Fibroblast of skin of right biceps (primary cell): Measurements from ENCODE around the gene PITPNM3.

Experiments
- DNase-seq: peaks from one replicate; pipeline ENCODE4 v3.0.0-alpha.2; 2013

Gene PITPNM3

DNA sequence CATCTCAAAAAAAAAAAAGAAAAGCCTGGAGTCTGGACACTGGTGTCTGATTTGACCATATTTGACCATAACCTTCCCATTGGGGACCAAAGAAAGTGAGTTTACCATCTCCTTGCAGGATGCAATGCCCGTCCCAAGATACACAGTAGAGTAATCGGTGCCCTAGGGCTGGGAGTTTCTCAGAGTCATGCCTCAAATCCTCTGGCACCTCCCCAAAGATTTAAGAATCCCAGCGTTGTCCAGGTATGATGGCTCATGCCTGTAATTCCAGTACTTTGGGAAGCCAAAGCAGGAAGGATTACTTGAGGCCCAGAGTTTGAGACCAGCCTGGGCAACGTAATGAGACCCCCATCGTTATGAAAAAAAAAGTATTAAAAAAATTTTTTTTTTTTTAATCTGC, 5.0 kb downstream of the PITPNM3 start:
- no peak for DNase-seq

- DNase-seq: no peak
These were observed 6.8 kb downstream of the PITPNM3 start for GRCh38 chr17:6549384-6550036.

DNA sequence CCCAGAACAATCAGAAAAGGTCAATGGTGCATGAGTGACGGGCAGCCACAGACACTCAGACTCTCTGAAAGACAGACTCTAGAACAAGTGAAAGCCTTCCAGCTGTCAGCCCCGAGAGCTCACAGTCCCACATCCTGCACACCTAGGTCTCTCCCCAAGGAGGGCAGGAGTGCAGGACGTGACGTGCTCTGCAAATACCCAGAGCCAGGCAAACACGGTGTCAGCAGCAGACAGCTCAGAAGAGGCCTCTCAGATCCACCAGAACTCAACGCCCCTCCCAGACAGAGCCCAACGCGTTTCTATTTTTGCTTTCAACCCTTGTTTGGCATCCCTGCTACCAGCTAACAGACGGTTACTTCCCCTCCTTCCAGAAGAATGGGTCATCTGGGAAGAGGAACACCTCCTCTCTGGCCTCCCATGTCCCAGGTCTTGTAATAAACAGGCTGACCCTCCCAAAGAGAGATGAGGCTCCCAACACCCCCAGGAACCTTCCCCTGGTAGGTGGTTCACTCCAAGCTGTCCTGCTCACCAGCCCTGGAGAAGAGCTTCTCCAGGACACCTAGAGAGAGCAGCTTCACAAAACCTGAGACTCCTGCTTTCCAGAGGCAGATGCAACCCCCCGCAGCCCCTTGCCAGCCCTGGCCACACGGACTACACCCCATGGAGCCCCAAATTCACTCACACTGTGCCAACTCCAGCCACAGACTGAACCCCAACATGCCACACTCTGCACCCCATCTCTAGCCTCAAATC, 7.6 kb downstream of the PITPNM3 start:
- DNase-seq: no peak

DNA sequence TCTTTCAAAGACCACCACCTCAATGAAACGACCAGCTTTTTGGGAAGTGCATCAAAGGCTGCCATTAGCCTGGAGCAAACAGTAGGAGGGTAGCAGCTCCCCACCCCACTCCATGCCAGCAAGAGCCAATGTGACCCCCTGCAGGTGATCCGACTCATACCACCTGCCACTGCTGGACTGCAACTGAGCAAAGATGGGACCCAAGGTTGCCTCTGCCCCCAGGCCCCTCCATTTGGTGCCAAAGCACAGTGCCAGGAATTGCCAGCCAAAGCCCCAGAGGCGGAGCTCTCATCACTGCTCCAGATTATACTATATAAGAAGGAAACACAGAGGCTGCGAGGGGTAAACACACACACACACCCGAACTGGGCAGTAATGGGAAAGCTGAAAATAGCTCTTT, 8.3 kb downstream of the PITPNM3 start:
- DNase-seq: no peak

DNA sequence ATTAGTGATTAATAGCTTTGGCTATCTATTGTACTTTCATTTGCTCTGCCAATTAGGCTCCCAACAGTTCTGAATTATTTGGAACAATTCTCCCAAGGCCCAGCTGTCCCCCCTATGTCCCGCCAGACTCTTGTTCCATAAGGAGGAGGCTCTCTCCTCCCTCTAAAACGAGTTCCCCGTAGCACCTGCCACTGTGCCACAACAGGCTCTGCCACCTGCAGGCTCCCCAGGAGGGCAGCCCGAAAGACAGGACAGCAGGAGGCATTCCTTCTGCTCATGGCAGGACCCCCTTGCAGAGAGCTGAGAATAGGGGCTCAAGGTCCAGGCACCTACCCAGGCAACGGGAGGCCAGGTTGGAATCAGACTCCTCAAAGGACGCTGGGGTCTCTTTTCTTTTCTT, 9.0 kb downstream of the PITPNM3 start:
- DNase-seq: no peak

- DNase-seq: peak; percentile 45
These were observed 10.2 kb downstream of the PITPNM3 start for GRCh38 chr17:6546069-6546718.

DNA sequence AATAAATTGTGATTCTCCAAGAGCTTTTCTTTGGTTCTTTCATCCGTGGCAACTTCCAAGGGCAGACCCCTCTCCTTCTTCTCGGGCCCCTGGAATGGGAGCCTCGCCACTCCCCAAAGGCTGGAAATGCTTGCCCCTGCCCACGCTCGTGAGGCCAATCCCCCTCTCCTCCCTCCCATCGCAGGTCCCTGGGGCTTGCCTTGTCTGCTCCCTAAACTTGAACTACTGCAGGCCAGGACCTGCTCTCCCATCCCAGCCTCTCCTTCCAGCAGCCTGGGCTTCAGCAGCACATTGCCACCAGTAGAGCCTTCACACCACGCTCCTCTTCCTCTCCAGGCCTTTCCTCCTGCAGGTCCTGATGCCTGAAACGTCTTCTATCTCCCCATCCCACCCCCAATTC, 11.1 kb downstream of the PITPNM3 start:
- DNase-seq: no peak

DNA sequence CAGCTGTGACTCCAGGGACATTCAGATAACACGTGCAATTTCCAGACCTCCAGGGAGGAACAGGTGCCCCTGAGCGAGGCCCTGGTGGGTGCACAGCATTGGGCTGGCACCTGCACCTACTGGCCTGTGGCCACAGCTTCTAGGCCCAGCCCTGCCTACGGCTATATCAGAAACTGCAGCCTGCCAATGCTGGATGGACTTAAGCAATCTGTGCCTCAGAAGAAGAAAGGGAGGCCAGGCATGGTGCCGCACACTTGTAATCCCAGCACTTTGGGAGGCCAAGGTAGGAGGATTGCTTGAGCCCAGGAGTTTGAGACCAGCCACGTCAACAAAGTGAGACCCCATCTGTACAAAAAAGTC, 12.4 kb downstream of the PITPNM3 start:
- no peak for DNase-seq

GRCh38 chr17:6543079-6544010, 13.0 kb downstream of the PITPNM3 start:
- no peak for DNase-seq

DNA sequence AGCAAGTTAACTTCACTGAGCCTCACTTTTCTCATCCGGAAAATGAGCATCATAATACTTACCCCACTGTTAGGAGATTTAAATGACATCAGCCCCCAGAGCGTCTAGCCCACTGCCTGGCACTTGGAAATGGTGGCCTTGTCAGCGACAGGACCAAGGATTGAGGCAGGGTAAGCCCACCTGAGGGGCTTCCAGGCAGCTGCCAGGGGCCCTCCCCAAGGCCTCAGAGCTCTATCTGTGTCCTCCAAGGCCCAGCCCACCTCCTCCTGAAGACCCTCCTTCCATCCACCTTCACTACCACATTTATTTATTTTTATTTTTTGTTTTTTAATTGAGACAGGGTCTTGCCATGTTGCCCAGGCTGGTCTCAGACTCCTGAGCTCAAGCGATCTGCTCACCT, 13.8 kb downstream of the PITPNM3 start:
- DNase-seq: no peak

- DNase-seq: no peak
These were observed 14.5 kb downstream of the PITPNM3 start for GRCh38 chr17:6541886-6542285.

DNA sequence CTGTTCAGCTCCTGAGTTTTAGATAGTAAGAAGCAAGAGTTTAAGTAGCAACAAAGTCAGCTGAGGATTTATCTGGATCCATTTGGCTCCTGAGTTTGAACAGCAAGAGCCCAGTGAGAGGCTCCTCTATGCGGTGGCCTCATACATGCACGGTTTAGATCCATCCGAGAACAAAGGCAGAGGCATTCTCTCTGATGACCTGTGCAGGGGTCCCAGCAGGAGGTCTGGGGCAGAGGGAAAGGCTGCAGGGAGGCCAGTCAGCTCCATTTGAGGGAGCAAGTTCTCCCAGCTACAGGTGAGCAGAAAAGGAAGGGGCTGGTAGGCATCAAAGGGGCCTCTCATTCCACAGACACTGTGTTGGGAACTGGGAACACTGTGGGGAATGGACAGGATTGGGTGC, 16.5 kb downstream of the PITPNM3 start:
- no peak for DNase-seq

DNA sequence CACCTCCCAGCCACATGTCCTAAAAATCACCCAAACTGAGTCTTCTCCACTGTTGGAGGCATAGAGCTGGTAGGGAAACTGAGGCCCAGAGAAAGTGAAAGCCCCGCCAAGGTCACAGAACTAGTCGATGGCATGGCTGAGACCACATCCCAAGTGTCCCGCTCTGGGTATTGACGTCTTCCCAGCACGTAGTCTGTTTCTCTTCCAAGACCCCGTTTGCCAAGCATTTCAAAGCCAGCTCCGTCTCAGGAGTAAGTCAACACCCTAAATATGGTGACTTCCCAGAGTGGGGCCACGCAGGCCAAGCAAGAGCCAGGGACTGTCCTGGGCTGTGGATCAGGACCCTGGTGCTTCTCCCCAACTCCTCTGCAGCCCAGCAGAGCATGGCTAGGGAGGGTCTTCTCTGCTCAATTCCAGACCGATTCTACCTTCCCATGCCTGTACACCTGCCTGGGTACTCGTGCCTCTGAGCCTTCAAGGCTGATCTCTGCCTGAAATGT, 19.7 kb downstream of the PITPNM3 start:
- no peak for DNase-seq

DNA sequence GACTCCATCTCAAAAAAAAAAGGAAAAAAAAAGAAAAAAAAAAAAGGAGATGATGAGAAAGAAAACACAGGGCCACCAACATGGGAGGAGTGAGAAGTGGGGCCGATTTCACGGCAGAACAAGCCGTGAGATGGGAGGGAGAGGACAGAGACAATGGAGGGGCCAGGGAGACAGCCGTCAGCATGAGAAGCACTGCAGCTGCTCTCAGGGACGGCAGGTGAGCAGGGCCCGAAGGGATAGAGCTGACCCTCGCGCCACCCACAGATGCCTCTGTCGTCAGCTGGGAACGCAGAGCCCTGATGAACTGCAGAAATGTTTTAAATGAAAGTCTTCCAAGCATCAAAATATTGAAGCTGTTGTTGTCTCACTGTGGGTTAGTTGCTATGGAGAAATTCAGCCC, 20.3 kb downstream of the PITPNM3 start:
- DNase-seq: no peak

DNA sequence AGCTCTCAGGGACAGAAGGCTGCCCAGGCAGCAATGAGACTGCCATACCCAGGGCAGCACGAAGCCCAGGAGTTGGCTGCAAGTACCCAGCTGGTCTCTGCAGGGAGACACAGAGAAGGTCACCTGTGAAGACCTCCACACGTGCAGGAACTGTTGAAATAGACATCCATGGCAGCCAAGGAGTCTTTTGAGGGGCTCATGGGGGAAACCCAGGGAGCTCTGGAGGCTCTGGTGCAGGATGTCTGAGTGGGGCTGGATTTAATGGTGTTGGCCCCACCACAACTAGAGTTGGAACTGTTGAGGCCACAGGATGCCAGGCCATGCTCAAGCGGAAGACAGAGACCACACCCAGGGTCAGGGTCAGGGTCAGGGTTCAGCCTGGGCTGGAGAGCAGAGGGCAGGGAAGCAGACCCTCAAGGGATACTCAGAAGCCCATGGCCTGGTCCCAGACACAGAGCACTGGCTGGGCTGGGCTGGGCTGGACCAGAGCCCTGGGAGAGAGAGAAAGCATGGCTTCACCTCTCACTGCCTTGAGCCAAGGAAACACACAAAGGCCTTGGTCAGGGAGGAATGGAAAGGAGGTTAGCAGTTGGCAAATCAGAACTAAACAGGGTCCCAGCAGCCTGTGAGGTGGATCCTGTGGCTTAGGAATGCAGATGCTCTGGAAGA, 21.4 kb downstream of the PITPNM3 start:
- no peak for DNase-seq

- no peak for DNase-seq
These were observed 23.9 kb downstream of the PITPNM3 start for GRCh38 chr17:6532441-6532885.

GRCh38 chr17:6531575-6531974, 24.8 kb downstream of the PITPNM3 start:
- no peak for DNase-seq

GRCh38 chr17:6530324-6530920, 25.9 kb downstream of the PITPNM3 start:
- DNase-seq: no peak

- no peak for DNase-seq
These were observed 27.8 kb downstream of the PITPNM3 start for GRCh38 chr17:6528557-6528956.

DNA sequence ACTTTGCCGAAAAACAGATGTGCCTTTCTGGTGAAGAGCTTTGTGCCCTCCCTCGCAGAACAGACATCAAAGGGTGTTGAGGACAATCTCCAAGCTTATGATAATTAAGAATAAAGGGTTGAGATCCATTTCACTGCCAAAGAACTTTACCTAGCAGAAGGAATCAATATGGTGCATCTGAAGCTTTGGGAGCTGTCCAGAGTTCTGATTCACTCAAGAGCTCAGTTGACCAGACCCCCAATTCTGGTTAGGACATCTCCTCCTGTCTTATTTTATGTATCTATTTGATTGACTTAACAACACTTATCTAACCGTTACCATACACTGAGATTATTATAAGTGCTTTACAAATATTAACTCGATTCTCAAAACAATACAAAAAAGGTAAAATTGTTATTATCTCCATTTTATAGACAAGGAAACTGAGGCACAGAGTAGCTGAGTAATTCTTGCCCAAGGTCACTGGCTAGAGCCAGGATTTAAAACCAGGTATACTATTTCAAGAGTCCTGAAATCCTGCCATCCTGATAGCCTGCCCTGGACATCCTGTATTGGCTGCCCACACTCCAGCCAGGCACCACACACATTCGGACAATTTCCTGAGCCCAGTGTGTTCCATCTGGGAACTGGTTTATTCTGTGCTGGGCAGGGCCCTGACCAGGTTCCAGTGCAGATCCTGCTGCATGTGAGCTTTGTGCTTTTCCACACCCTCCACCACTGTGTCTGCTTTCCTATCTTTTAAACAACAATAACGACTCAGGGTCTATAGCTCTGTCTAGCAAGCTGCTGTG, 29.8 kb downstream of the PITPNM3 start:
- no peak for DNase-seq

GRCh38 chr17:6525731-6526130, 30.6 kb downstream of the PITPNM3 start:
- DNase-seq: no peak
